Skeletal muscle satellite cell (primary cell): ENCODE measurements around the gene CTDSP2.
A peak's percentile ranks its signal among the peaks of the same experiment; 100 is the strongest.

Experiments
- H3K27me3 ChIP-seq: 2 replicates; pipeline ENCODE4 v1.7.0; 2013; ENCODE audit warnings: low read length; ENCODE audit not compliant: control insufficient read depth, insufficient read depth
- H3K36me3 ChIP-seq: 2 replicates; pipeline ENCODE4 v1.7.0; 2013; ENCODE audit warnings: mild to moderate bottlenecking, control low read depth, low read length; ENCODE audit not compliant: insufficient read depth
- H3K4me1 ChIP-seq: 2 replicates; pipeline ENCODE4 v1.7.0; 2013; ENCODE audit warnings: low read length; ENCODE audit not compliant: control insufficient read depth, insufficient read depth
- H3K4me2 ChIP-seq: 2 replicates; pipeline ENCODE4 v1.7.0; 2013; ENCODE audit warnings: mild to moderate bottlenecking, low read length
- H3K4me3 ChIP-seq: 2 replicates; pipeline ENCODE4 v1.7.0; 2013; ENCODE audit warnings: low read length
- H3K9ac ChIP-seq: 2 replicates; pipeline ENCODE4 v1.7.0; 2013; ENCODE audit warnings: mild to moderate bottlenecking, low read depth, low read length, moderate library complexity
- H3K9me3 ChIP-seq: replicated peaks from 2 replicates; pipeline ENCODE4 v1.7.0; 2013; ENCODE audit warnings: mild to moderate bottlenecking, control low read depth, low read length

Gene CTDSP2

GRCh38 chr12:57807285-57807684 is 39.2 kb downstream of the CTDSP2 start:
- Histone ChIP-seq H3K4me3 (no peak overlapping the region), H3K36me3 (peaks cover 36% of the 10 kb centered on the region), H3K9ac (no peak overlapping the region), H3K9me3 (no peaks in the 10 kb centered on the region), H3K4me1 (peaks cover 4% of the 10 kb centered on the region), H3K27me3 (no peaks in the 10 kb centered on the region), H3K4me2 (no peak overlapping the region)

GRCh38 chr12:57806677-57807076 is 39.9 kb downstream of the CTDSP2 start:
- peaks cover 4% of the 10 kb centered on the region for H3K4me1 ChIP-seq

GRCh38 chr12:57803319-57803893 is 43.1 kb downstream of the CTDSP2 start:
- Histone ChIP-seq H3K9ac (no peak overlapping the region), H3K9me3 (no peaks in the 10 kb centered on the region), H3K4me1 (no peaks in the 10 kb centered on the region), H3K4me2 (no peak overlapping the region), H3K4me3 (no peak overlapping the region), H3K27me3 (no peaks in the 10 kb centered on the region), H3K36me3 (peaks cover 51% of the 10 kb centered on the region)

More at GRCh38 chr12:57806677-57807076, 39.9 kb downstream of the CTDSP2 start:
- Histone ChIP-seq H3K36me3 (peaks cover 42% of the 10 kb centered on the region), H3K9ac (no peak overlapping the region), H3K4me3 (no peak overlapping the region), H3K27me3 (no peaks in the 10 kb centered on the region), H3K9me3 (no peaks in the 10 kb centered on the region), H3K4me2 (no peak overlapping the region)

- H3K4me1 ChIP-seq, result no peaks in the 10 kb centered on the region
- no peaks in the 10 kb centered on the region for H3K9me3 ChIP-seq
- H3K4me3 ChIP-seq, result no peak overlapping the region
- peaks cover 51% of the 10 kb centered on the region for H3K36me3 ChIP-seq
- no peak overlapping the region for H3K9ac ChIP-seq
- H3K4me2 ChIP-seq, result no peak overlapping the region
- no peaks in the 10 kb centered on the region for H3K27me3 ChIP-seq
These were observed 43.9 kb downstream of the CTDSP2 start for GRCh38 chr12:57802607-57803006.

GRCh38 chr12:57800965-57801364 is 45.6 kb downstream of the CTDSP2 start:
- H3K36me3 ChIP-seq, result peaks cover 53% of the 10 kb centered on the region
- no peak overlapping the region for H3K9ac ChIP-seq

GRCh38 chr12:57797933-57798332 is 48.6 kb downstream of the CTDSP2 start:
- Histone ChIP-seq H3K4me3 (no peak overlapping the region), H3K27me3 (no peaks in the 10 kb centered on the region), H3K36me3 (peaks cover 54% of the 10 kb centered on the region), H3K4me1 (peaks cover 11% of the 10 kb centered on the region), H3K9ac (no peak overlapping the region), H3K9me3 (no peaks in the 10 kb centered on the region), H3K4me2 (no peak overlapping the region)

More at GRCh38 chr12:57800965-57801364, 45.6 kb downstream of the CTDSP2 start:
- Histone ChIP-seq H3K4me1 (no peaks in the 10 kb centered on the region), H3K4me2 (no peak overlapping the region), H3K9me3 (no peaks in the 10 kb centered on the region), H3K27me3 (no peaks in the 10 kb centered on the region), H3K4me3 (no peak overlapping the region)

GRCh38 chr12:57796996-57797395 is 49.5 kb downstream of the CTDSP2 start:
- H3K4me2 ChIP-seq, result no peak overlapping the region
- peaks cover 11% of the 10 kb centered on the region for H3K4me1 ChIP-seq
- peaks cover 54% of the 10 kb centered on the region for H3K36me3 ChIP-seq

GRCh38 chr12:57795354-57795753 is 51.2 kb downstream of the CTDSP2 start:
- Histone ChIP-seq H3K27me3 (no peaks in the 10 kb centered on the region), H3K36me3 (peaks cover 54% of the 10 kb centered on the region), H3K4me3 (no peak overlapping the region), H3K4me2 (no peak overlapping the region), H3K9me3 (no peaks in the 10 kb centered on the region), H3K9ac (no peak overlapping the region), H3K4me1 (peaks cover 11% of the 10 kb centered on the region)

More at GRCh38 chr12:57796996-57797395, 49.5 kb downstream of the CTDSP2 start:
- Histone ChIP-seq H3K9me3 (no peaks in the 10 kb centered on the region), H3K9ac (no peak overlapping the region), H3K27me3 (no peaks in the 10 kb centered on the region), H3K4me3 (no peak overlapping the region)

GRCh38 chr12:57793920-57794319 is 52.6 kb downstream of the CTDSP2 start:
- Histone ChIP-seq H3K9ac (peak overlapping the region; percentile 45), H3K36me3 (peaks cover 41% of the 10 kb centered on the region)

GRCh38 chr12:57783861-57784260 is 62.7 kb downstream of the CTDSP2 start:
- H3K4me1 ChIP-seq, result peaks cover 3% of the 10 kb centered on the region
- no peaks in the 10 kb centered on the region for H3K9me3 ChIP-seq
- no peak overlapping the region for H3K4me3 ChIP-seq
- H3K36me3 ChIP-seq, result peaks cover 32% of the 10 kb centered on the region
- no peaks in the 10 kb centered on the region for H3K27me3 ChIP-seq
- H3K9ac ChIP-seq, result no peak overlapping the region
- H3K4me2 ChIP-seq, result peak overlapping the region; percentile 49

More at GRCh38 chr12:57793920-57794319, 52.6 kb downstream of the CTDSP2 start:
- Histone ChIP-seq H3K4me1 (peaks cover 11% of the 10 kb centered on the region), H3K4me2 (peak overlapping the region; percentile 39), H3K9me3 (no peaks in the 10 kb centered on the region), H3K27me3 (no peaks in the 10 kb centered on the region), H3K4me3 (no peak overlapping the region)

- Histone ChIP-seq H3K4me2 (peak overlapping the region; percentile 96), H3K36me3 (peaks cover 32% of the 10 kb centered on the region), H3K9me3 (no peaks in the 10 kb centered on the region), H3K4me3 (peak overlapping the region; percentile 88), H3K9ac (peak overlapping the region; percentile 92), H3K4me1 (peaks cover 3% of the 10 kb centered on the region), H3K27me3 (no peaks in the 10 kb centered on the region)
These were observed 63.1 kb downstream of the CTDSP2 start for GRCh38 chr12:57783466-57783801.
